Endothelial cell (in vitro differentiated cells): Measurements from ENCODE around the gene PSMG3. TPM values are rescaled to one million over a fixed set of nuclear protein-coding genes. Genes with fewer than 3 reads are reported as not detected.
A peak's percentile ranks its signal among the peaks of the same experiment; 100 is the strongest.

Experiments used
- DNase-seq: peaks from one replicate; pipeline ENCODE4 v3.0.0; 2021; ENCODE audit warnings: low spot score
- H3K27ac Mint-ChIP-seq: one replicate; pipeline ENCODE4 v1.8.0; 2021; ENCODE audit warnings: mixed read lengths, inconsistent platforms; ENCODE audit not compliant: unreplicated experiment
- H3K27me3 Mint-ChIP-seq: one replicate; pipeline ENCODE4 v1.8.0; 2021; ENCODE audit warnings: mild to moderate bottlenecking, moderate library complexity, mixed read lengths, inconsistent platforms; ENCODE audit not compliant: unreplicated experiment
- H3K36me3 Mint-ChIP-seq: one replicate; pipeline ENCODE4 v1.8.0; 2021; ENCODE audit warnings: mild to moderate bottlenecking, low read depth, mixed read lengths, inconsistent platforms; ENCODE audit not compliant: unreplicated experiment
- H3K4me1 Mint-ChIP-seq: one replicate; pipeline ENCODE4 v1.8.0; 2021; ENCODE audit warnings: mild to moderate bottlenecking, mixed read lengths, inconsistent platforms; ENCODE audit not compliant: unreplicated experiment
- H3K4me3 Mint-ChIP-seq: one replicate; pipeline ENCODE4 v1.8.0; 2021; ENCODE audit warnings: mild to moderate bottlenecking, mixed read lengths, inconsistent platforms; ENCODE audit not compliant: unreplicated experiment
- H3K9me3 Mint-ChIP-seq: one replicate; pipeline ENCODE4 v1.8.0; 2021; ENCODE audit warnings: mixed read lengths, inconsistent platforms; ENCODE audit not compliant: unreplicated experiment
- total RNA-seq: library from RNA; stranded (reverse); fragmentation: NEBNext Ultra II Directional; extraction: Animal tissue kit (Norgen Biotek cat#: 25700); gene quantifications from one replicate; pipeline ENCODE4 v1.2.1, GENCODE V29; 2021; ENCODE audit not compliant: unreplicated experiment
- TF ChIP-seq, protein P1 (sequence below): fragments of 200-600 bp; sonication (generic); IDR thresholded peaks from one replicate; pipeline ENCODE4 v1.5.0; 2021; ENCODE audit warnings: antibody characterized with exemption; ENCODE audit not compliant: unreplicated experiment

PSMG3 gene
- total RNA-seq, 1 donor from 2014 or later = 20.3 TPM

DNA sequence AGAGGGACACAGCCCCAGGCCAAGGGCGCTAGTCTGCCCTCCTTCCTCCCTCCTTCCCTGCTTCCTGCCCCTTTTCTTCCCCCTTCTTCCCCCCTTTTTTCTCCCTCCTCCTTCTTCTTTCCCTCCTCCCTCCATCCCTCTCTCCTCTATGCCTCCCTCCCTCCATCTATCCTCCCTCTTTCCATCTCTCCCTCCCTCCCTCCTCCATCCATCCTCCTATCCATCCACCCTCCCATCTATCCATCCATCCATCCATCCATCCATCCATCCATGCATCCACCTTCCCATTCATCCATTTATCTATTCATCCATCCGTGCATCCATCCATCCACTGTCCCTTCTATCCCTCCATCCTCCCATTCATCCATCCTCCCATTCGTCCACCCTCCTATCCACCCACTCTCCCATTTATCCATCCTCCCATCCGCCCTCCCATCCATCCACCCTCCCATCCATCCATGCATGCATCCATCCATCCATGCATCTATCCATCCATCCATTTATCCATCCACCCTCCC is 24.1 kb upstream of the PSMG3 start:
- H3K36me3 Mint-ChIP-seq = no peaks in the 10 kb centered on the region
- peaks cover 16% of the 10 kb centered on the region for H3K27me3 Mint-ChIP-seq
- no peak overlapping the region for H3K4me3 Mint-ChIP-seq
- no peaks in the 10 kb centered on the region for H3K9me3 Mint-ChIP-seq
- H3K4me1 Mint-ChIP-seq = peaks cover 2% of the 10 kb centered on the region
- no peak overlapping the region for H3K27ac Mint-ChIP-seq
- no peak for DNase-seq
- TF ChIP-seq, protein P1, sequence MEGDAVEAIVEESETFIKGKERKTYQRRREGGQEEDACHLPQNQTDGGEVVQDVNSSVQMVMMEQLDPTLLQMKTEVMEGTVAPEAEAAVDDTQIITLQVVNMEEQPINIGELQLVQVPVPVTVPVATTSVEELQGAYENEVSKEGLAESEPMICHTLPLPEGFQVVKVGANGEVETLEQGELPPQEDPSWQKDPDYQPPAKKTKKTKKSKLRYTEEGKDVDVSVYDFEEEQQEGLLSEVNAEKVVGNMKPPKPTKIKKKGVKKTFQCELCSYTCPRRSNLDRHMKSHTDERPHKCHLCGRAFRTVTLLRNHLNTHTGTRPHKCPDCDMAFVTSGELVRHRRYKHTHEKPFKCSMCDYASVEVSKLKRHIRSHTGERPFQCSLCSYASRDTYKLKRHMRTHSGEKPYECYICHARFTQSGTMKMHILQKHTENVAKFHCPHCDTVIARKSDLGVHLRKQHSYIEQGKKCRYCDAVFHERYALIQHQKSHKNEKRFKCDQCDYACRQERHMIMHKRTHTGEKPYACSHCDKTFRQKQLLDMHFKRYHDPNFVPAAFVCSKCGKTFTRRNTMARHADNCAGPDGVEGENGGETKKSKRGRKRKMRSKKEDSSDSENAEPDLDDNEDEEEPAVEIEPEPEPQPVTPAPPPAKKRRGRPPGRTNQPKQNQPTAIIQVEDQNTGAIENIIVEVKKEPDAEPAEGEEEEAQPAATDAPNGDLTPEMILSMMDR = no peak

DNA sequence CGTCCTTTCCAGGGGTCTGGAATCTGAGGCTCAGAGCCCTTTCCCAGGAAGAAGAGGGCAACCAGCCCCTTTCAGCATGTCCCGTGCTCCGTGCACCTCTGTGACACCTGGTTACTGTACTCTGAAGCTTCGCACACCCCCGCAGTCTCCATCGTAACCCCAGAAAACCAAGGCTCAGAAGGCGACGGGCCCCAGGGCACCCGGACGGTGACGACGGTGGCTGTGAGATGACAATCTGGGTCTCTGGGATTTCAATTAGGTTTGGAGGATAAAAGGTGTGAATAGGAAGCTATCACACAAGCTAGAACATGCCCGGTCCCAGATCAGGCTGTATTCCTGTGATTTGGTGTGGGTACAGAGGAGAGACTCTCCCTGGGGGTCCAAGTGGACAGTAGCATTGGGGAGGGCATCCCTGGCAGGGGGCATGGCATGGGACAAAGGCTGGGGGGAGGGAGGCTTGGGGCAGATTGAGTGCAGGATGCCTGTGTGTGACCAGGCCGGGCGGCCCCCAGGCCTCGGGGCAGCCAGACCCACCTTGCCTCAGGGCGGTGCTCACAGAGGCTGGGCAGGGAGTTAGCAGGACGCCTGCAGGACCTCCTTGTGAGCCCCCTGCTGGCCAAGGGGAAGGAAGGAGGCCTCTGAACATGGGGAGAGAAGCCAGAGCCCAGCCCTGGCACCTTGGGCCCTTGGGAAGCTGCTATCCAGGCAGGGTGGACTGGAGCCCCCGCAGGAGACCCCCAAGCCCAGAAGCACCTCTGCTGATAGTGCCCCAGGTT is 23.4 kb upstream of the PSMG3 start:
- no peaks in the 10 kb centered on the region for H3K4me1 Mint-ChIP-seq
- H3K27ac Mint-ChIP-seq = no peak overlapping the region
- H3K27me3 Mint-ChIP-seq = peaks cover 14% of the 10 kb centered on the region
- no peak overlapping the region for H3K4me3 Mint-ChIP-seq
- peak; percentile 26 for DNase-seq
- peaks cover under 1% of the 10 kb centered on the region for H3K36me3 Mint-ChIP-seq
- H3K9me3 Mint-ChIP-seq = no peaks in the 10 kb centered on the region
- TF ChIP-seq, protein P1 = peak; percentile 24

- Mint-ChIP-seq H3K9me3 (no peaks in the 10 kb centered on the region), H3K4me1 (no peaks in the 10 kb centered on the region), H3K36me3 (peaks cover 4% of the 10 kb centered on the region), H3K27me3 (peaks cover 14% of the 10 kb centered on the region), H3K4me3 (no peak overlapping the region), H3K27ac (no peak overlapping the region)
- DNase-seq = no peak
- TF ChIP-seq, protein P1 = no peak
Observed at GRCh38 chr7:1592299-1592871, 22.6 kb upstream of the PSMG3 start.

GRCh38 chr7:1591876-1592275 is 22.0 kb upstream of the PSMG3 start:
- H3K27ac Mint-ChIP-seq = no peak overlapping the region
- peaks cover 12% of the 10 kb centered on the region for H3K27me3 Mint-ChIP-seq
- DNase-seq = peak; percentile 18
- no peaks in the 10 kb centered on the region for H3K9me3 Mint-ChIP-seq
- H3K36me3 Mint-ChIP-seq = peaks cover 4% of the 10 kb centered on the region
- no peak overlapping the region for H3K4me3 Mint-ChIP-seq
- no peaks in the 10 kb centered on the region for H3K4me1 Mint-ChIP-seq
- TF ChIP-seq, protein P1 = no peak

GRCh38 chr7:1591396-1591795 is 21.6 kb upstream of the PSMG3 start:
- no peaks in the 10 kb centered on the region for H3K4me1 Mint-ChIP-seq
- H3K36me3 Mint-ChIP-seq = peaks cover 4% of the 10 kb centered on the region
- TF ChIP-seq, protein P1 = no peak
- H3K27ac Mint-ChIP-seq = no peak overlapping the region
- H3K9me3 Mint-ChIP-seq = no peaks in the 10 kb centered on the region
- H3K27me3 Mint-ChIP-seq = peaks cover 8% of the 10 kb centered on the region
- no peak overlapping the region for H3K4me3 Mint-ChIP-seq
- DNase-seq = no peak
